ENCODE results near the gene CNN2. TPM values are rescaled to one million over a fixed set of nuclear protein-coding genes. Genes with fewer than 3 reads are reported as not detected.

Gene CNN2
- total RNA-seq, 4 donors from 2014 or later, result 39.2 to 57.6 (median 48.2) TPM

DNA sequence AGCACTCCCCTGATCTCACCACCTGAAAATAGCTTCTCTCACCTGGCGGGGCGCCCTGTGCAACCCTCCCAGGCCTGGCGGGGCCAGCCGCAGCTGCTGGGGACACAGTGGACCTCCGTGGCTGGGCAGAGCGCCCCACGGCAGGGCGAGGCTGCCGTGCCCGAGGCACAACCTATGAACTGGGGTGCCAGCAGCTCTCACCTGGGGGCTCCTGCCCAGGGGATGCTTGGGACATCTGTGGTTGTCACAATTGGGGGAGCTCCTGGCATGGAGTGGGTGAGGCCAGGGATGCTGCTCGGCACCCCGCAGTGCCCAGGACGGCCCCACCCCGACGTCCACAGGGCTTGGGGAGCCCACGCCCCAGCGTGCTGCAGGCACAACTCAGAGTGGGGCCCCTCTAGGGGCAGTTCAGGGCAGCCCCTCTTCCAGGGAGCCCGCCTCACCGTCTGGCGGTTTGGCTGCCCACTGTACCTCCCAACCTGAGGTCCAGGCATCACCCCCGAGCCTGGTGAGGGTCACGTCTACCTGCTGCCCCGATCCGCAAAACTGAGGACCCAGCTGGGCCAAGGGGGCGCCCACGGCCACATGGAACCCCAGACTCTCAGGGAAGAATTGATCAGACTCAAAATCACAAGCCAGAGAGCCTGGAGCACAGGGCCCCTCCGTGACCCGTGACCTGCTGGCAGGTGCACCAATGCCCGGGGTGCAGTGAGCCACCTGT is 11.2 kb upstream of the CNN2 start:
- intact Hi-C loops (cut with DNase I; ENCODE audit: low total_unique reads) (no loop called here), in situ Hi-C loops (cut with MboI; ENCODE audit: low pct_ligation_motif_present in 1 of 4, low pct_unique_long_range_greater_than_20kb in 1 of 4, low sequenced_read_pairs in 3 of 4) (no loop called here)
- no peak overlapping the region for H3K4me3 ChIP-seq
- 90% methylated on average over 23 of the region's 29 CpGs; no CpG with 5 or more reads in 1 of the 2 donors for WGBS, 2 donors (ENCODE audit: low coverage in 1 of 2)
- no peak overlapping the region for H3K27ac ChIP-seq
- H3K9me3 ChIP-seq, result no peaks in the 10 kb centered on the region
- no peak for DNase-seq
- H3K36me3 ChIP-seq, result peaks cover 0 to 30% (median 14%) of the 10 kb centered on the region in 4 donors
- no peaks in the 10 kb centered on the region for H3K27me3 ChIP-seq
- peaks cover 40 to 51% (median 45%) of the 10 kb centered on the region in 4 donors for H3K4me1 ChIP-seq
- no peak for TF ChIP-seq EP300 (IDR thresholded peaks at IDR 0.05; ENCODE audit: low read depth)
- no peak for TF ChIP-seq POLR2A (IDR thresholded peaks at IDR 0.05)
- no peak for TF ChIP-seq POLR2AphosphoS5 (IDR thresholded peaks at IDR 0.05)
- TF ChIP-seq, protein P1, sequence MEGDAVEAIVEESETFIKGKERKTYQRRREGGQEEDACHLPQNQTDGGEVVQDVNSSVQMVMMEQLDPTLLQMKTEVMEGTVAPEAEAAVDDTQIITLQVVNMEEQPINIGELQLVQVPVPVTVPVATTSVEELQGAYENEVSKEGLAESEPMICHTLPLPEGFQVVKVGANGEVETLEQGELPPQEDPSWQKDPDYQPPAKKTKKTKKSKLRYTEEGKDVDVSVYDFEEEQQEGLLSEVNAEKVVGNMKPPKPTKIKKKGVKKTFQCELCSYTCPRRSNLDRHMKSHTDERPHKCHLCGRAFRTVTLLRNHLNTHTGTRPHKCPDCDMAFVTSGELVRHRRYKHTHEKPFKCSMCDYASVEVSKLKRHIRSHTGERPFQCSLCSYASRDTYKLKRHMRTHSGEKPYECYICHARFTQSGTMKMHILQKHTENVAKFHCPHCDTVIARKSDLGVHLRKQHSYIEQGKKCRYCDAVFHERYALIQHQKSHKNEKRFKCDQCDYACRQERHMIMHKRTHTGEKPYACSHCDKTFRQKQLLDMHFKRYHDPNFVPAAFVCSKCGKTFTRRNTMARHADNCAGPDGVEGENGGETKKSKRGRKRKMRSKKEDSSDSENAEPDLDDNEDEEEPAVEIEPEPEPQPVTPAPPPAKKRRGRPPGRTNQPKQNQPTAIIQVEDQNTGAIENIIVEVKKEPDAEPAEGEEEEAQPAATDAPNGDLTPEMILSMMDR (IDR thresholded peaks at IDR 0.05), result no peak

DNA sequence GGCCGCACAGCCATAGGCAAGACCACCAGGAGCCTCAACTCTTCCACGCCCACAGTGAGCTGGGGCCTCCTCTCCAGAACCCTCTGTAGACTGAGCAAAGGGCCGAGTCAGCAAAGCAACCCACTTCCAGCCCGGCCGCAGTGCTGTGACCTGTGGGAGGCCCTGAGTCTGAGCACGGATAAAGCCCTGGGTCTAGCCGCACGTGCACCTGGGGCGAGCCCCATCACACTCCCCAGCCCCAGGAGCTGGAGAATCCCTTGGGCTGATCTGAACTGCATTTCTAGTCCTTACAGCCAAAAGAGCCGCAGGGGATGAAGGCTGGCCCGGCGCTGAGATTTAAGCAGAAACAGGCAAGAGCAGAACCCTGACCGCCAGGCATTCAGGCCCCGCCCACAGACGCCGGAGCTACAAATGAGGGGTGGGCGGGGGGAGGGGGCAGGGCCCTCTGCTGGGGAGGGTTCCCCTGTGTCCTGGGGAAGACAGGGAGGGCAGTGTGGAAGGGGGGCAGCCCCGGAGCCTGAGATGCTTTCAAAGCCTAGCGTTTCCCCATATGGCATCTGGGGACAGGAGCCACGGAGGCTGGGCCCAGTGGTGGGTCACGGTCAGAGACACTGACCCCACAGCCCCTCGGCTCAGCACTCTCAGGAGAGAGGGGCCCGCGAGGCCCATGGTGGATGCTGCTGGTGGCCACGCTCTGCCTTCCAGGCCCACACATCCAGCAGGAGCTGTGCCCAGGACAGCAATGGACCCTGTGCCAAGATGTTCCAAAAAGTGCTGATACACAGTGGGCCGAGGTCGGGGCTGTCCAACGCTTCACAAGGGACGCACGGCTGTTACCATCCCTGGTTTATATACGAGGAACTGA is 10.4 kb upstream of the CNN2 start:
- no peak overlapping the region for H3K4me3 ChIP-seq
- peak overlapping the region; percentile 37 to 70 (median 60) for H3K27ac ChIP-seq
- H3K4me1 ChIP-seq, result peaks cover 40 to 51% (median 45%) of the 10 kb centered on the region in 4 donors
- H3K9me3 ChIP-seq, result no peaks in the 10 kb centered on the region
- WGBS, 2 donors (ENCODE audit: low coverage in 1 of 2), result 57% methylated on average over 31 of the region's 31 CpGs; no CpG with 5 or more reads in 1 of the 2 donors
- intact Hi-C loops (cut with DNase I; ENCODE audit: low total_unique reads), result no loop called here
- in situ Hi-C loops (cut with MboI; ENCODE audit: low pct_ligation_motif_present in 1 of 4, low pct_unique_long_range_greater_than_20kb in 1 of 4, low sequenced_read_pairs in 3 of 4), result no loop called here
- DNase-seq, result peak; percentile 36
- no peak for TF ChIP-seq POLR2AphosphoS5 (IDR thresholded peaks at IDR 0.05)
- TF ChIP-seq, protein P1 (IDR thresholded peaks at IDR 0.05), result no peak
- no peak for TF ChIP-seq POLR2A (IDR thresholded peaks at IDR 0.05)
- no peak for TF ChIP-seq EP300 (IDR thresholded peaks at IDR 0.05; ENCODE audit: low read depth)
- H3K27me3 ChIP-seq, result no peaks in the 10 kb centered on the region
- peaks cover 0 to 22% (median 10%) of the 10 kb centered on the region in 4 donors for H3K36me3 ChIP-seq

DNA sequence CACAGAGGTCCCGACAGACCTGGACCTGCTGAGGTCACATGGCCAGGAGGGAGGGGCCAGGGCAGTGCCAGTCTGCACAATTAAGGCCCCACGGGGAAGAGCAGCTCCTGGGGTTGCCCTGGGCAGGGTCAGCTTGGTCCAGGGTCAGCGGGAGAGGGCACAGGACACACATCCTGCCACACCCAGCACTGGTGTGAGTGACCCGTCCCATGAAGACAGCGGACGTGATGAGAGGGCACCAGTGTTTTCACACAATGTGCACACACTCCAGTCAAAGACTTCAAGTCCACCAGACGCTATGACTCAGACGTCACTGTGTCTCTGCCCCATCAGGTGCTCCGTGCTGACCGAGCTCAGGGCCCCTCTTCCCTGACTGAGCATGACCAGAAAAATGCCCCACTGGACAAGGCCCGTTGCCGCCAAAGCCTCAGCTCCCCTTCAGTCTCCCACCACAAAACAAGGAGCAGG is 9.7 kb upstream of the CNN2 start:
- intact Hi-C loops (cut with DNase I; ENCODE audit: low total_unique reads), result no loop called here
- peak; percentile 60 for DNase-seq
- no peaks in the 10 kb centered on the region for H3K27me3 ChIP-seq
- H3K4me1 ChIP-seq, result peaks cover 40 to 52% (median 46%) of the 10 kb centered on the region in 4 donors
- no peak overlapping the region for H3K4me3 ChIP-seq
- peaks cover 0 to 15% (median 7%) of the 10 kb centered on the region in 4 donors for H3K36me3 ChIP-seq
- 52% methylated on average over 12 of the region's 12 CpGs; no CpG with 5 or more reads in 1 of the 2 donors for WGBS, 2 donors (ENCODE audit: low coverage in 1 of 2)
- in situ Hi-C loops (cut with MboI; ENCODE audit: low pct_ligation_motif_present in 1 of 4, low pct_unique_long_range_greater_than_20kb in 1 of 4, low sequenced_read_pairs in 3 of 4), result no loop called here
- no peaks in the 10 kb centered on the region for H3K9me3 ChIP-seq
- TF ChIP-seq POLR2A (IDR thresholded peaks at IDR 0.05) (no peak), POLR2AphosphoS5 (IDR thresholded peaks at IDR 0.05) (peak in 1 of 3 donors; percentile 31), EP300 (IDR thresholded peaks at IDR 0.05; ENCODE audit: low read depth) (peak; percentile 8)
- TF ChIP-seq, protein P1 (IDR thresholded peaks at IDR 0.05), result no peak
- H3K27ac ChIP-seq, result peak overlapping the region; percentile 37 to 70 (median 60)

Data from transverse colon (tissue), 4 donors.